CMK (cell line): ENCODE results near the gene KLHL29.

Source experiments
- DNase-seq: peaks from one replicate; pipeline ENCODE4 v3.0.0-alpha.2; 2010; ENCODE audit warnings: low read depth

KLHL29 gene

DNA sequence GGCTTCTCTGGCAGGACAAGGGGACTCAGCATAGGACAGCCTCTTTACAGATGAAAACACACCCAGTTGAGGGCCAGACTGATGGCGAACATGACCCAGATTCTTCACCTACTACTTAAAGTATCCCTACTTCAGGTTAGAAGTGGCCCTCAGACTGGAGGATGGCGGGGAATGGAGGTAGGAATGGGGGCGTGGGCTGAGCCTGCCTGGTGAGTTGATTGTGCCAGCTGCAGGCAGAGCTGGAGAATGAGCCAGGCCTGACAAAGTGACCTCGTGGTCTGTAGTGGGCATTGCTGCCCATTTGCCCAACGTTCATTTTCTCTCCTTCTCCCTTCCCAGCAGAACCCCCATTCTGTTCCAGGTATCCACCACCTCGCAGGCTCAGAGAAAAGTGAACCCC lies 186.1 kb downstream of the KLHL29 start:
- no peak for DNase-seq

DNA sequence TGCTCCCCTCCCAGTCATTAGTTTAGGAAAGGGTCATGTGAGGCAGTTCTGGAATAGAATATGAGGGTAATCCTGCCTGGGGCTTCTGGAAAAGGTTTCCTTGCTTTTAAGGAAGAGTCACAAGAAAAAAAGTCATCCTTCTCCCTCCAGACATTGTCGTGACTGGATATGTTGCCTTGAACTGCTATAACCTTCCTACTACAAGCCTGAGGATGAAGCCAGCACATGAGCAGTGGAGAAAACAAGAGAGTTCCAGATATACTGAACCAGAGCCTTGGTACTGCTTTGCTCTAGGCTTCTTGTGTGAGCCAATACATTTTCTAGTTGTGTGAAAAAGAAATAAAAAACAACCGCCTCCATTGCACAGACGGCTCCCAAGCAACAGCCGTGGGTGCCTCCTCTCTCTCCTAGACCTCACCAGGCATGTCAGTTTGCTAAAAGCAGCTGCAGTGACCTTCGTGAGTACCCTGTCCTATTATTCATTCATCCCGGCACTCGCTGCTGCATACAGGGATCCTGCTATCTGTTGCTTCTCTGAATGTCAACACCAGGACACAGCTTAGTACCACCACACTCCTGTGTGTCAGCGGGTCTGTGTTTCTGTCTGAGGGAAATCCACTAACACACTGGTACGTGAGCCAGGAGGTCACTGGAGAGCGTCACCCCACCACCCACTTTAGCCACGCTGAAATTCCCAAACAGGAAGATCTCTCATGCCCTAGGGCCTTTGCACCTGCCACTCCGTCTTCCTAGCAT lies 186.7 kb downstream of the KLHL29 start:
- no peak for DNase-seq

DNA sequence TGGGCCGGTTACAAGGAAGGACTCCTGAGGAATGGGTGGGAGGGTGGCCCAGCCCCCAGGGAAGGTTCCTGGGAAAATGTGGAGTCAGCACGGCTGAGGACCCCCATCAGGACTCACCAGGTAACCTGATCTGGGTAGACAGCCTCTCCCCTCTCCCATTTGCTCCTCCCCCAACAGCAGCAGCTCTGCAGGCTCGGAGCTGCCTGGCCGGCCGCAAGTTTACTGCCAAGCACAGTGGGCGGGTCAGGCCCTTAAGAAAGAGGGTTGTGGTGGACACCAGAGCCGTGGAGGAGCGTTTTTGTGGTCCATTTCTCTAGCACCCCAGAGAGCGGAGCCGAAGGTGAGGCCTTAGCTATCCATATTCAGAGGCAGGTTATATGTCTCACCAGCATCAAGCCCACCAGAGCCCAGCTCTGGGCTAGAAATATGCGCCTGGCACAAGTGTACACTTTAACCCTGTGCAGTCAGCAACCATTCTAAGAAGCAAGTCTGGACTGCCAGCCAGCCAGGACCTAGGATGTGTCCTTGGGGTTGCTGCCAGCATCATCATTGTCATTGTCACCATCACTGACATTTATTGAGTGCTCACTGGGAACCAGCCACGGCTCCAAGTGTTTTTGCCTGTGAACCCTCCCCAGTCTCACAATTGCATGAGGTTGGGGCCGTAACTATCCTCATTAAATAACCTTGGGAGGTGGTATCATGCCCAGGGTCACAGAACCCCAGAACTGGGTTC lies 190.1 kb downstream of the KLHL29 start:
- no peak for DNase-seq

GRCh38 chr2:23578964-23579671 lies 194.1 kb downstream of the KLHL29 start:
- no peak for DNase-seq

DNA sequence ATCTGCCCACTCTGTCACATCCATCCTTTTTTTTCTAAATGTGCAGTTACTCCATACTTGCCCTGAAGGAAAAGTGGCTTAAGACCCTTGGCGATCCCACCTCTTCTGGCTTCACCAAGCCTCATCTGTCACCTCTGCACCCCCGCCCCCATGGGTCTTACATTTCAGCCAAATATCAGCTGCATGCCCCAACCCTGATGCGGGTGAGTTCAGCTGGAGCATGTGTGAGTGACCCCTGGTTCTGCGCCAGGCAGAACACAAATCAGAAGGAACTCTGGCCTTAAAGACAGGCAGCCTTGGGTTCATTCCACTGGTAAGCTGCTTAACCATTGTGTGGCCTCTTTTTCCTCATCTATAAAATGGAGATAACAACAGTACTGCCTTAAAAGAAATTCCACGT lies 194.7 kb downstream of the KLHL29 start:
- no peak for DNase-seq

GRCh38 chr2:23583467-23583866 lies 198.5 kb downstream of the KLHL29 start:
- no peak for DNase-seq

GRCh38 chr2:23584054-23584745 lies 199.2 kb downstream of the KLHL29 start:
- no peak for DNase-seq

- no peak for DNase-seq
Observed at GRCh38 chr2:23585273-23586170, 200.5 kb downstream of the KLHL29 start.

DNA sequence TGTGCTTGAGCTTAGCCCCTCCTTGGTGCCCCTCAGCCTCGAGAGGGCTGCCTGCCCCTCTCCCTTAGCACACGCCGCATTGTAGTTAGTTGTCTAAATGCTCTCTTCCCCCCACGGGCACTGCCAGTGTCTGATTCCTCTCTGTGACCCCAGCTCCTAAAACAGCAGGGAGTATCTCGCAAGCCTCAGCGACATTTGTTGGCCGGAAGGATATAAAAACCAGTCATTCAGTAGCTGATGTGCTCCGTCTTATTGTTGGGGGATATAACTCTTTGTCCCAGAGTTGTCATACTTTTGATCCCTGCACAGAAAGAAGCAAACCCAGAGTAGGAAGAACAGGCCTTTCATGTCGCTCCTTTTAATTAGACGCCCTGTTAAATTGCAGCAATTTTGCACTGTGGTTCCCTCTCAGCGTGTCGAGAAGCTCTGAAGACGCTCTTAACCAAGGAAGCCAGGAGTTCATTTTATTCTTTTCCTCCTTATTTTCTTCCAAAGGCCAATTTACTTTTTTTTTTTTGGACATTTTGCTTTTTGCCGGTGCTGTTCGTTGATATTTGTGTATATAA lies 201.8 kb downstream of the KLHL29 start:
- DNase-seq = no peak

DNA sequence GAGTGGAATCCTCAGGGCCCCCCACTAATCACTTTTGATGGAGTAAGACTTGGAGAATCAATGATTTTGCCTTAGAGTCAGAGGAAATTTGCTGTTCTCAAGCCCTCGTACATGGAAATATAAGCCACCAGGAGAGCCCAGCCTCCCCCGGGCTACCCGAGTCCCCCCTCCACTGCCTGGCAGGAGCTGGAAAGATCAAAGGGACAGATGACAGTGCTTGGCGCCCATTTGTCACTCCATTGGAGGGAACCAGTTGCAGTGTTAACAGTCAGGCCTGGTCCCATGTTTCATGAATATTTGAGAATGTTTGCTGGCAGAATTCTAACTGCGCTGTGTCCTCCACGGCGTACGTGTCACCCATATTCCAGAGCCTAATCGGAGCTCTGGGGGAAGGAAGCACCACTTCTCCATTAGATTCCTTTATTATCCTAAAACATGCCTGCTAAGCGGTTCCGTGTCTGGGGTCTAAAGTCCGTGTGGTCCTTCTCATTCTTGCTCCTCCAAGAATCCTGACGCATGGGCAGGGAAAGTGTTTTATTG lies 202.4 kb downstream of the KLHL29 start:
- DNase-seq = no peak

GRCh38 chr2:23588106-23588505 lies 203.1 kb downstream of the KLHL29 start:
- DNase-seq = no peak

- no peak for DNase-seq
Observed at GRCh38 chr2:23588508-23589201, 203.7 kb downstream of the KLHL29 start.

- DNase-seq = no peak
Observed at GRCh38 chr2:23589220-23589647, 204.3 kb downstream of the KLHL29 start.

GRCh38 chr2:23589739-23590138 lies 204.8 kb downstream of the KLHL29 start:
- no peak for DNase-seq

- DNase-seq = no peak
Observed at GRCh38 chr2:23590241-23590869, 205.4 kb downstream of the KLHL29 start.

DNA sequence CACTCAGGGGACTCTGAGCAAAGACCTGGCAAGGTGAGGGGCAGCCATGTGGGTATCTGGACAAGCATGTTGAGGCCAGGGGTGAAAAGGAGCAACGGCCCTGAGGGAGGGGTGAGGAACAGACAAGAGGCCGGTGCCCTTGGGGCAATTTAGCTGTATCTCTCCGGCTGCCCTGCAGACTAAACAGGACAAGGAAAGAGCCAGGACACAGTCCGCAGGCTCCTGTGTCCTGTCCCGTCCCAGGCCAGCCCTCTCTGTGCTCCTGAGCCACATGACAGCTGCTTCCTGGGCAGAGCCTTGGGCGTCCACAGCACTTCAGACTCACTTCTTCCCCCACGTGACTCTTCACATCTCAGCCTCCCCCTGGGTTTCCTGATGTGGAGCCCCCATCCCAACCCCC lies 206.1 kb downstream of the KLHL29 start:
- DNase-seq = no peak

DNA sequence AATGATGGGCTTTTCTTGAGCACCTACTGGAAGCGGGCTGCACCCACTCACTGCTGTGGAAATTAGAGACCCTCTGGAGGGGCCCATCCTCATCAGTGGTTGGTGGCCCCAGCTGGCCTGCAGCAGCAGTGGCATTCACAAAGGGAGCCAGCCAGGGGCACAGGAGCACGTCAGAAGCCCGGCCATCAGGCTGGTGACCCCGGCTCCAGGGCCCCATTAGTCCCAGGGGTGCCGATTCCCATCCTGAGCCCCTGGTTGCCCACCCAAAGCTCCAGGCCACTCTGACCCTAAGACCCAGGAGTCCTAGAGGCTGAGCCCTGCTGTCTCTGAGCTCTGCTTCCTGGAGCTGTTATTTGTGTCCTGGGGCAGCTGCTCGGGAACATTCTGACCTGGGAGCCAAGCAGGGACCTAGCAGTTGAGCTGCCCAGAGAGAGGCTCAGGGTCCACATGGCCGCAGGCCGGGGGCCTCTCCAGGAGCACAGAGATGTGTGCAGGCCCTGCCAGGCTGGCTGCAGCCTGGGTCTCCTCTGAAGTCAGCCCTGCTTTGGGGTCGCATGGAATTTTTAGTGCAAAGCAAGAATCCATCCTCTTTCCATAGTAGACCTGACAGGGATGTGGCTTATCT lies 207.2 kb downstream of the KLHL29 start:
- no peak for DNase-seq

GRCh38 chr2:23592898-23593751 lies 208.1 kb downstream of the KLHL29 start:
- no peak for DNase-seq
